ENCODE data around the gene BEX1. TPM values are rescaled to one million over a fixed set of nuclear protein-coding genes. Genes with fewer than 3 reads are reported as not detected.

BEX1 gene
- total RNA-seq, 4 donors from 2014 or later, result 0.69 to 2.2 (median 1.4) TPM; not detected in 1

DNA sequence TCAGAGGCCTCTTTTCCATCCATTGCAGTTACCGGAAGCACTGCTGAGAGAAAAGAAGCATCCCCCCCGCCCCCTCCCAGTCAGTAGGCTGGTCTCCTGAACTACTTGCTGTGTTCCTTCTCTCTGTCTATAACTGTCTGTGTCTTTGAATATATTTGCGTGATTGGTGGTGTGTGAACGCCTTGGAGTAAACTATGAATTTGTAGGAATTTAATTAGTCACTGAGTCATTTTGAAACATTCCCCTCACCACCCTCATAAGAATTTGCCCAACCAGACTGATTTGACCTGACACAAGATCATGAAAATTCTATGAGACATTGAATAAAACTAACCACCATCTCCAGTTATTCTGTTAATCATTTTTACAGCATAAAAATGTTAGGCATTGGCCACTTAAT, 35.7 kb upstream of the BEX1 start:
- DNase-seq (ENCODE audit: low spot score) (no peak), ATAC-seq (ENCODE audit: low FRiP score) (no peak)
- TF ChIP-seq, protein P1, sequence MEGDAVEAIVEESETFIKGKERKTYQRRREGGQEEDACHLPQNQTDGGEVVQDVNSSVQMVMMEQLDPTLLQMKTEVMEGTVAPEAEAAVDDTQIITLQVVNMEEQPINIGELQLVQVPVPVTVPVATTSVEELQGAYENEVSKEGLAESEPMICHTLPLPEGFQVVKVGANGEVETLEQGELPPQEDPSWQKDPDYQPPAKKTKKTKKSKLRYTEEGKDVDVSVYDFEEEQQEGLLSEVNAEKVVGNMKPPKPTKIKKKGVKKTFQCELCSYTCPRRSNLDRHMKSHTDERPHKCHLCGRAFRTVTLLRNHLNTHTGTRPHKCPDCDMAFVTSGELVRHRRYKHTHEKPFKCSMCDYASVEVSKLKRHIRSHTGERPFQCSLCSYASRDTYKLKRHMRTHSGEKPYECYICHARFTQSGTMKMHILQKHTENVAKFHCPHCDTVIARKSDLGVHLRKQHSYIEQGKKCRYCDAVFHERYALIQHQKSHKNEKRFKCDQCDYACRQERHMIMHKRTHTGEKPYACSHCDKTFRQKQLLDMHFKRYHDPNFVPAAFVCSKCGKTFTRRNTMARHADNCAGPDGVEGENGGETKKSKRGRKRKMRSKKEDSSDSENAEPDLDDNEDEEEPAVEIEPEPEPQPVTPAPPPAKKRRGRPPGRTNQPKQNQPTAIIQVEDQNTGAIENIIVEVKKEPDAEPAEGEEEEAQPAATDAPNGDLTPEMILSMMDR (IDR thresholded peaks at IDR 0.05), result no peak

- TF ChIP-seq, protein P1 (IDR thresholded peaks at IDR 0.05), result no peak
- no peak for ATAC-seq (ENCODE audit: low FRiP score)
Observed at GRCh38 chrX:103098488-103098887, 34.5 kb upstream of the BEX1 start.

GRCh38 chrX:103092942-103093341, 29.0 kb upstream of the BEX1 start, which contains the start of gene NXF3:
Gene NXF3, minus strand, starts transcription at chrX:103093143. Its CDS starts 120 bp downstream, at chrX:103093023.
- DNase-seq (ENCODE audit: low spot score) (no peak), ATAC-seq (ENCODE audit: low FRiP score) (no peak)
- TF ChIP-seq, protein P1 (IDR thresholded peaks at IDR 0.05), result no peak

More at GRCh38 chrX:103098488-103098887, 34.5 kb upstream of the BEX1 start:
- no peak for DNase-seq (ENCODE audit: low spot score)

DNA sequence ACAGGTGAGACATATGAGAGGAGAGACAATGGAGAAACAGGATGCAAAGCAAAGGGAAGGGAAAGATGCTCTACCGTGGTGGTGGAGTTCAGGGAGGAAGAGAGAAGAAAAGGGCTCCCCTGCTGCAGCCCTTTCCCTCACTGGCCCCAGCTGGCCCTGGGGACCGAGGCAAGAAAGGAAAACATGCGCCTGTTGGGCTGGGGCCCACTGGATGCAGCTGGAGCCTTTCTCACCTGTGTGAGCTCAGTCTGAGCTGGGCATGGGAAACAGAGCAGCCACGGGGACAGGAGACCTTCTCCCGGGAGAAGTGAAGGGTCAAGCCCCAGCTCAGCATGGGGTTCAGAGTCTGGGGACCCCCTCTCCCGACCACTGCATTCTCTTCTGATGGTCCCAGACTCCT, 17.1 kb upstream of the BEX1 start:
- TF ChIP-seq, protein P1 (IDR thresholded peaks at IDR 0.05), result no peak
- ATAC-seq (ENCODE audit: low FRiP score) (no peak), DNase-seq (ENCODE audit: low spot score) (no peak)

GRCh38 chrX:103073467-103073866, 9.5 kb upstream of the BEX1 start:
- TF ChIP-seq, protein P1 (IDR thresholded peaks at IDR 0.05), result no peak
- no peak for ATAC-seq (ENCODE audit: low FRiP score)
- DNase-seq (ENCODE audit: low spot score), result no peak

DNA sequence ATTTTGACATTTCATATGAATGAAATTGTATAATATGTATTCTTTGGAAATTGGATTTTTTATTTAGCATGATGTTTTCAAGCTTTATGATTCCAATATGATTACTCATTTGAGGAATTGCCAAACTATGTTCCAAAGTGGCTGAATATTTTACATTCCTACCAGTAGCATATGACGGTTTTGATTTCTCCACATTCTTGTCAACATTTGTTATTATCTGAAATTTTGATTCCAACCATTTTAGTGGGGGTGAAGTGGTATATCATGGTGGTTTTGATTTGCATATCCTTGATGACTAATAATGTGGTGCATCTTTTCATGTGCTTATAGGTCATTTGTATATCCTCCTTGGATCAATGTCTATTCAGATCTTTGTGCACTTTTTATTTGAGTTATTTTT, 2.6 kb upstream of the BEX1 start:
- ATAC-seq (ENCODE audit: low FRiP score) (no peak), DNase-seq (ENCODE audit: low spot score) (no peak)
- TF ChIP-seq, protein P1 (IDR thresholded peaks at IDR 0.05), result no peak

DNA sequence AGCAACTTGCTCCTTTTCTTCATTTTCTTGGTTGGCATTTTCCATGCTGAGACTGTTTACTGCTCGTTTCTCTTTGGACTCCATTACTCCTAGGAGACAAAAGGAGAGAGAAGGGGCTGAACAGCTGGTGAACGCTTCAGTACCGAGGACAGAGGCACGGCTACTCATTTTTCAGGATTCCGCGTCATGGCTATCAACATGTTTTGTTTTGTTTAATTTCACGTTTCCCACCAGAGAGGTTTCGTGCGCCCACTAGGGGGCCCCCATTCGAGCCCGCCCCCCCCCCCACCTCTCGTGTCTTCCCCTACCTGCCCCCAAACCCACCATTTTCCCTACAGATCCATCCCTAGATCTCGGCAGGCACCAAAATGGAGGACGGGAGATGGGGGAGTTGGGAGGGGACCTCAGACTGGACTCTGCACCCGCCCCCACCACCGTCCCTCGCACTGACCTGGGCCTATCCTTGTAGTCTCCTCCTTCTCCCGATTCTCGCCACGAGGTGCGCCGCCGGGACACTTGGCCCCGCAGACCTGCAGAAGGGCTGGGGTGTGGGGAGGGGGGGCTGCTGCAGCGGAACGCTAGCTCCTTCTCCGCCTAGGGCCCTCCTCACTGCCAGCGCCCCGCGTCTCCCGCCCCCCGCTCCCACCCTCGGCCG, 653 bp downstream of the BEX1 start:
- no peak for ATAC-seq (ENCODE audit: low FRiP score)
- TF ChIP-seq, protein P1 (IDR thresholded peaks at IDR 0.05), result no peak

More for the DNA sequence above, 653 bp downstream of the BEX1 start:
- no peak for DNase-seq (ENCODE audit: low spot score)
